GM18507 (cell line): ENCODE measurements around the gene VCAN.
A peak's percentile ranks its signal among the peaks of the same experiment; 100 is the strongest.

Experiments
- DNase-seq: peaks from one replicate; pipeline ENCODE4 v3.0.0; 2011; ENCODE audit warnings: low read depth; ENCODE audit not compliant: insufficient read length; ENCODE audit errors: extremely low spot score
- FAIRE-seq: peaks from 2 replicates; lab custom pipeline; 2011; peaks lifted over from hg19 to GRCh38; lab: Jason Lieb, UNC

VCAN gene

DNA sequence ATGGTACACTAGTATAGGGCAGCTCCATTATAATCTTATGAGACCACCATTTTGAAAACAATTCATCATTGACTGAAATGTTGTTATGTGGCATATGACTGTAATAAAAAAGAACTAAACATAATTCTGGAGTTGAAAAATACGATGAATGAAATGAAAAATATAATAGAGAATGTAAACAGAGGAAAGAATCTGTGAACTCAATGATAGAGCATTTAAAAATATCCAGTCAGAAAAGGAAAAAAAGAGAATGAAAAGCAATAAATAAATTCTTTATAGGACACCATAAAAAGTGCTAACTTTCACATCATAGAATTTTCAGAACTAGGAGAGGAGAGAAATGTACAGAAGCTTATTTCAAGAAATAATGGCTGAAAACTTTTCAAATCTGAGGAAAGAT, 17.6 kb upstream of the VCAN start:
- DNase-seq: no peak
- FAIRE-seq: no peak

DNA sequence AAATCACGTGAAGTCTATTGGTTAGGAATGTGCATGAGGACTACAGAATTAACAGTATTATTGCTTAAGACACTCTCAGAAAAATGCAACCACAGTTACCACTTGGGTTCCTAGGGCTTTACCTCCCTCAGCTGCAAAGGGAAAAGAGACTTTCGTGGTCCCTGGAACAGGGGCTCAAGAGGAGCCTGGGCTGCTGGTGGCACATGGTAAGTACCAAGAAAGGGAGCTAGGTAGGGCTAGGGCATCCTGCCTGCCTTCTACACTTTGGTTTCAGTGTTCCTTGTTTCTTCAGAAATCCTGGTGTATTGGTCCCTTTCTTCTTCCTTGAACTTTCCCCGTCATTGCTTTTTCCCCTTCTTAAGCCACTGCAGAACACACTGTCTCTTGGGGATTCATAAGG, 7.3 kb upstream of the VCAN start:
- DNase-seq (no peak), FAIRE-seq (no peak)

DNA sequence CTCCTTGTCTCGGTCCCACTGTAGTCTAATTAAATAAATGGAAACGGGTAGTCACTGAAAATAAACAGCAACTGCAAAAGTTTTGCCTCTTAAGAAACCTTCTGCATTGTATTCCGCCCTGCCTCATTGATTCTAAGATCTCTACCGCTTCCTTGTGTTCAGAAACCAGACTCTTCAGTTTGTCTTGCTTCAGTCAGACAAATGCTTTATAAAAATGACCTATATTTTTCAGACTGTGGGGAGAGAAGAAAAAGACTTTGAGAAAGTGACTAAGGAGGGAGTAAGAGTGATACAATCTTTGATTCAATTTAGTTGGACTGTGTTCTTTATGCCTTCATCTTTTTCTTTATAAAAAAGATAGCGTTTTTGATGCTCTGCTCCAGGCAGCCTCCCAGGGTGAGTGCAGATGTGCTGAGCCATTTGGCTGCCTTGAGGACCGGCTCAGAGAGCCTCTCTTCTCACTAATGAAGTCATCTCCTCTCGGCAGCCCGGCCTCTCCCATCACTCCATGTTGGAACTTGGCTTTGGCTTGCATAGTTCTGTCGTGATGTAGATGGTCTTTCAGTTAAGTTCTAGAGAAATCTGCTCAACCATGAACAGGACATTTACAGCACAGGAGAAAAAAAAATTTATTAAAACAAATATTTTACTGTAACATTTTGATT, 4.0 kb upstream of the VCAN start:
- no peak for FAIRE-seq

DNA sequence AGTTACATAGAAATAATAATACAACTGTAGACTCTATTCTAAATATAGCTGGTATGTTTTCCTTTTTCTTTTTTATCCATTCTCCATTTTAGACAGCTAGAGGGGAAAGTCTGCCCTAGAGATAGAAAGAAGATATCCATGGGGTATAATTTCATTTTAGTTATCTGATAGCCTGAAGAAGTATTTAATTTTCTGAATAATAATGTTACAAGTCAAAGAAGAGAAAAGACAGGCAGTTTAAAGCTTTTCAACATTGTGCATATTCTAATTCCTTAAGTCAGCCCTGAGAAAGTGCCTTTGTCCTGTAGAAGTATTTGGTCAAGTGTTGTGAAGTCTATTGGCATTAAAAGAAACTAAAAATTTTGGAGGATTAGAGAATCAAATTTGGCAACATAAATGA, 2.5 kb upstream of the VCAN start:
- DNase-seq (no peak), FAIRE-seq (no peak)

More for the DNA sequence above, 4.0 kb upstream of the VCAN start:
- DNase-seq: no peak

DNA sequence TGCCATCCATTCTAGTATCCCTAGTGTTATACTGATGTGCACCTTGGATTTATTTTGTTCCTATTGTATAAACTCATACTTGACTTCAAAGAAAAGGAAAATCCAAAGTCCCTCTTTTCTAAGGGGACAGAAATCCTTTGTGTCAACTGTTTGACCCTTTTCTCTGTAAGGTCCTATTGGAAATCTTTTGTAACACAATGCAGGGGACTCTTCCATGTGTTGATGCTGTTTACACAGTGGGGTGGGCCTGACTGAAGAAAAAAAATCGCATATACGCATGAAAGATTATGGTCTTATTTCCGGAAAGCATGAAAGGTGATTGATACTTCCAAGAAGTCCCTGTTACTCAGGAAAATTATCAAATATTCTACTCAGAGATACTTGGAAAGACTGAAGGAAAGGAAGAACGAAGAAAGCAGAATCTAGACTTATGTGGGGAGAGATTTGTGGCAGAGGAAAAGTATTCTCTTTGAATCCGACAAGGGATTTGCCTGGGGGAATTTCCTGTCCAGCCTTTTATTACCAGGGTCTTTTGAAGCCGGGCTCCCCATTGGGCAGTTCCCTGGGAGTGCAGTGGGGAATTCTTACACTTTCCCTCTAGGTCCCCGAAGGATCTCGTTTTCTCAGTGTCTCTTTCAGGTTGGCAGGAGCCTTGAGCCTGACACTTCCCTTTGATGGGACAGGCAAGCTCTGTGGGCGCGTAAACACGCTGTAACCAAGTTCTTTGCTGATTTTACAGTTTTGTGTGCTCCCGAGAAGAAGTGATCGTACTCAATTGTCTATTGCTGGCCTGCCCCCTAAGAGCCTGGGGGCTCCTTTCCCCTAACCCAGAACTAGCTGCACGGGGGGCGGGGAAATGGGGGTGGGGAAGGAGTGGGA, 779 bp upstream of the VCAN start:
- FAIRE-seq: no peak
- no peak for DNase-seq

DNA sequence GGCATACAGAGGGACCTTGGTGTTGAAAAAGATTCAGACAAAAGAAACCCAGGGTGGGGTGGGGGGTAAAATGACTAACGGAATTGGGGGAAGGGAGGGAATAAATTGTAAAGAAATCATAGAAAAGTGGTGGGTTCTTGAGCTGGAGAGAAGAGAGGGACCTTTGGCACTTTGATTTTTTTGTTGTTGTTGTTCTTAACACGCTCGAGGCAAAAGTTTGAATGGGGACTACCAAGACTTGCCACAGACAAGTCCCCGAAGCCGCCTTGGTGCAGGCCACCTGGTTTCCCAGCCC, 616 bp downstream of the VCAN start:
- DNase-seq: no peak

DNA sequence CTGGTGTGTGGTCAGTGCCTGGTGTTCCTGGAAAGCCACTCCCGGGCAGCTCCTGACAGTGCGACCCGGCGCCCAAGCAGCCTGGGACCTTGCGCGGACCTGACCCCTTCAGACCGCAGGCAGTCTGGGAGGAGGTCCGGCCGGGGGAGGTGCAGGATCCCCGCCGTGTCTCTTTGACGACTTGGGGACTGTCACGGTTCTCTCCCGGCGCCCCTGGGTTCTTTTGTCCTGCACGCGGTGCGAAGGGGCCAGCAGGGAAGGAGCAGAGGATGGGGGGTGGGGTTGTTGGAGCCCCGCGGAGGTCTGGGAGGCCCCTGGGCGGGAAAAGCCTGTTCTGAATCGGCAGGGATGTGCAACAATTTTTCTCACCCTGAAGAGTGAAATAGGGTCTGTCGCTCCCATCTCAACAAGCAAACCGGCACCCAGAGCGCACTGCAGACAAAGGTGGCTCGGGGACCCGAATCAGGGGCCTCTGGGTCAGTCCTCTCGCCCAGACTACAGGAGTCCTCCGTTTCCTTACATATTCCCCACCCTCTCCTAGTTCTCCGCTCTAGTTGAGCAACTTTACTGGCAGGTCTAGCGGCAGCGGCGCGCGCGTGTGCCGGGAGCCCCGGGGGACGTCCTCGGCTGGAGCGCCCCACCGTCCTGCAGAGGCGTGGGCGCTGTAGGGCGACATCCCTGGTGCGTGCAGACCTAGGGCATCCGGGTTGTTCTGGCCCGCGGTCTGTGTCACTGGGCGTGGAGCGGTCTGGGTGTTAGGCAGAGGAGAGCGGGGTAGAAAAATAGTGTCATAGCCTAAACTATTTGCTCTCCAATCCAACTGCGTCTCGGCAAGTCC, 1.2 kb downstream of the VCAN start:
- DNase-seq (no peak), FAIRE-seq (peak; percentile 42)

More for the DNA sequence above, 616 bp downstream of the VCAN start:
- no peak for FAIRE-seq

DNA sequence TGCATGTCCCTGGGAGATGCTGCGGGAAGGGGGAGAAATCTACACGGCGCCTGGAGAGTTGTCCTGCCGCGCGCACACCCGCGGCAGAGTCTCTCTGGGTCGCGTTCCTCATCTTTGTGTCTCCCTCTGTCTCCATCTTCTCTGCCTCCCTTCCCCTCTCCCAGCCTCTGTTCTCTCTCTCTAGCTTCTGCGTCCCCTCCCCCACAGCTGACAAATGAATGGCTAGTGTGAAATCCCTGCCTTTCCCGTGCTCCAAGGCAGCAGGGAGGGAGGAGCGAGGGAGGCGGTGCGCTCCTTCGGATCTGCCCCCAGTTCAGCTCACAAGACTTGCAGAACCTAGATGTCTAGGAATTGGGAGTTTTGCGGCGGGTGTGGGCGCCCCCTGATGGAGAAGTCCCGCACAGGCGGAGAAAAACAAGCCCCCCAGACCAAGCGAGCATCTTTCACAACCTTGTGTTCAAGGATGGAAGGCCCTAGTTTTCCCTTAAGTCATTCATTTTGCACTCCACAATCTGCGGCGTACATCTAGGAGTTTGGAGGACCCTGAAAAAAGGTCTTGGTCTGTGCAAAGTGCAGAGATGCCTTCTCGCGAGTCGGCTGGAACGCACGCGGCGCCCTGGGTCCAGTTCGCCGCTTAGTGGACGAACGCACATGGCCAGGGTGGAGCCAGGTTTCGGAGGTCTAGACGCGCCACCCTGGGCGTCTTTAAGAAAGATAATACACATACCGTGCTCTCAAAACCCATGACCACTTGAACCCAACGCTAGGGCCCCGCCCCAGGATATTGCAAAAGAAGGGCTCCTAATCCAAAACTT, 2.0 kb downstream of the VCAN start:
- peak; percentile 76 for FAIRE-seq

DNA sequence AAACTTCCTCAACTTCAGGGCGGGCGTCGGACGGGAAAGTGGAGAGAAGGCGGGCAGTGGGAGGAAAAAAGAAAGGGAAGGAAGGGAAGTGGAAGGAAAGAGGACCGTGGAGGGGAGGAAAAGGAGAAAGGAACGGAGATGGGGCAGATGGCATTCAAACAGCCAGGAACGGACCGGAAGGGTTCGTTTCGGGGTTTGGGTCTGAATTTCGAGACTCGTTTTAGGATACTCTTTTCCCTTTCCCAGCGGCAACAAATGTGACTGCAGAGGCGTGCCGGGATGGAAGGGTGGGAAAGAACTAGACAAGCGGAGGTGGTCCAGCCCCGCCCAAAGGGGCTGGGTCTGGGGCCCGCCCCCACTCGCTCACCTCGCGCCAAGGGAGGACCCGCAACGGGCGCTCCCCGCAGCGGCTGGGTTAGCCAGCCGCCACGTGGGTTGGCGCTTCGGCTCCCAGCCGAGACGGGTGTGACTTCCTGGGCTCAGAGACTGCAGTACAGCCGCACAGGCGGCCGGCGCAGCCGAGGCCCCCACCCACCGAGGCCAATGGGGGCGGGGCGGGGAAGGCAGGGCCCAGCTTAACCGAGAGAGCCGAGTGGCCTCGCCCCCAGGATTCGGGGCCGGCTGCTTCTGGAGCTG, 2.7 kb downstream of the VCAN start:
- FAIRE-seq (peak; percentile 42), DNase-seq (no peak)

More for the DNA sequence above, 2.0 kb downstream of the VCAN start:
- peak; percentile 60 for DNase-seq

DNA sequence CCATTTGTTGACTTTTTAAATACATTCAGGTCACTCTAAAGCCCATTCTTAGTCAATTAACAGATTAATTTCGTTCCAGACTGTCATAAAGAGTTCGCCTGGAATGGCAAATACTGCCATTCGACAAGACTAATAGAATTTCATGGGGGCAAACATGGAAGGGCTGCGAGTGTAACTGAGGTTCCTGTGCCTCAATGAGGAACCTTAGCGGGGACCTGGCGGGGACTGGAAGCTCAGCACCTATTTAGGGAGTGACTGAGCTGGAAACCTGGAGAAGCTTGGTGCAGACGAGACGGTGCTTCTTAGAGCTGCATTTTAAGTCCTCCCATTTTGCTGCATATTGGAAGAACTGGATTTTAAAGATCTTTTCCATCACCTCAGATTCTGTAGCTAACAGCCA, 3.4 kb downstream of the VCAN start:
- FAIRE-seq (no peak), DNase-seq (no peak)

DNA sequence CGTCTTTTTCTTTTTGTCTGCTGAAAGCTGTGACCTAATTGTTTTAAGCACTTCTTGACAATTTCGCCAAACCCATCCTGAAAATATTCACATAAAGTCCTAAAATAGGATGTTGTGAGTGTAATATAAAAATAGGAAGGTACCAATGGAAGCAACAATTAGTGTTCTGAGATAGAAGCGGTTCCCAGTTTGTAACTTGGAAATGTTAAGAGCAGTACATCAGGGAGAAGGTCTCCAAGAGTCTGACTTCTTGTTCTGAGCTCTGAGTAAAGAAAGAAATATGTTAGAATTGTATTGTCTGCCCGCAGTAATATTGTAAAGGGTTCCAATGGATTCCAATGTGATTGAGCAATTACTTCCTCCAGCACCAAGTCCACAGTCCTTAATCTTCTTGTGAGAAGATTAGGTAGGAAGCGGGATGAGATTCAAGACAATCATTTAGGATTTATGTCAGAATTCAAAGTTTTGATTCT, 3.9 kb downstream of the VCAN start:
- FAIRE-seq: no peak
- no peak for DNase-seq

DNA sequence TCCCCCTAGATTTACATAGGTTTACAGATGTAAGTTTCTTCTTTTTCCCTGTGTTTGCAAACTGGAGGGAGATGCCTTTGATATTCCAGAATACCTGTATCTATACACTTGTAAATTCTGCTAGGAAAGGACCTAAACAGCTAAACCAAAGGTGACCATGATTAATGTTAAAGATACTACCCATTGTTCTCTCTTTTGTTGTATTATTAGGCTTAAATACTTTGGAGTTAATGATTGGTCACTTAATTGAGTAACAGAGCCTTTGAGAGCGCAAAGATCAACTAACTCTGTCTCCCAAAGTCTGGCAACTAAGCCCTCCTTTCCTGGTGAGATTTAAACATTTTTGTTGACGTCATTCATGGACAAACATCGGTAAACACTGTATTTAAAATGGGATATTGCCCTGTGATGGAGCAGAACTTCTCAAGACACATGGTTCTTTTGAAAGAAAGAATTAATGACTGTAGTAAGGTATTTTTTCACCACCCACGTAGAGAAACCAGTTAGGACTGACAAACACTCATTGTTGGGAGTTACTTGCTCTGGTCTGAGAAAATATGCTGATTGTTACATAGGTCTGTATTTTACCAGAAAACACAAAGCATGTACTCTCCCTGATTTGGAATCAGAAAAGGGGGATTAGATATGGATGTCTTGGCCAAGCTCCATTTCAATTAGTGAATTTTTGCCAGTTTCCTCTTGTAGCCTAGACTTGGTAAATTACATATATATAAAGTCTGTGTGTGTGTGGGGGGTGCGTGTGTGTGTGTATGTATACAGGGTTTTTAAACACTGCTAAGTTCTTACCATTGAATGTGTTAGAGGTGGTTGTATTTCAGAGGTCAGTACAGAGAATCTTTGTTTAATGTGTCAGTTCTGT, 4.6 kb downstream of the VCAN start:
- FAIRE-seq (no peak), DNase-seq (no peak)

DNA sequence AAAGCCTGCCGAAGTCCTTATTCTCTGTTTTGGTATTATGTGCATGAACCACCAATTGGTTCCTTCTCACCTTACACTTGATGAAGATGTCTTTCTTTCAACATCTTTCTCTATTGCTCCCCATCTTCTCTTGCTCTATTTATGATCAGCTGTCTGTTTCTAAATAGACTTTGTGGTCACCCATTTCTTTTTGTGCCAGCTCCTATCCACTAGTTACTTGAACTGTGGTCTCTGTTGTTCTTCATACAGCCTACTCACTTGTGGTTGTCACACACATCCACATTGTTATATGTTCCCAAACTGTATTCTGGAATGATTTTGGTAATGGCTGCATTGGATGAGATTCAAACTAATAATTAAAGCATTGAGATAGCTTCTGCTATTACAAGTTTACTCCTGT, 11.4 kb downstream of the VCAN start:
- DNase-seq: no peak
- no peak for FAIRE-seq

DNA sequence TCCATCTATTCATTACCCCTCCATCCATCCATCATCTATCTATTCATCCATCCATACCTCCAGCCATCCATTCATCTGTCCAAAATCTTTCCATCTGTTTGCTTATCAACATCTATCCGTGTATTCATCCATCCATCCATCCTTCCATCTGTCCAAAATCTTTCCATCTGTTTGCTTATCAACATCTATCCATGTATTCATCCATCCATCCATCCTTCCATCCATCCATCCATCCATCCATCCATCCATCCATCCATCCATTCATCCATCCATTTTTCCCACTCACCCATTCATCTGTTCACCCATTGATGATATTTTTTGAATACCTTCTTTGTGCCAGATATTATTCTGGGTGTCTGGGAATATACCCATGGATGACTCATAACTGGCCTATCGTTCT, 12.8 kb downstream of the VCAN start:
- no peak for DNase-seq
- FAIRE-seq: no peak

DNA sequence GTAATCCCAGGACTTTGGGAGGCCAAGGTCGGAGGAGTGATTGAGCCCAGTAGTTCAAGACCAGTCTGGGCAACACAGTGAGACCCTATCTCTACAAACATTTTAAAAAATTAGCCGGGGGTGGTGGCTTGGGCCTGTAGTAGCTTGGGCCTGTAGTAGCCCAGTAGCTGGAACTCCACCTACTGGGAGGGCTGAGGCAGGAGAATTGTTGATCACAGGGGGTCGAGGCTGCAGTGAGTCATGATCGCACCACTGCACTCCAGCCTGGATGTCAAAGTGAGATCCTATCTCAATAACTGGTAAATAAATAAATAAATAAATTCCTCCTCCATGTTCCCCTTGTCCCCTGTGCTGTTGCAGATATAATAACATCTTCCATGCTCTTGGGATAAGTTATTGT, 14.3 kb downstream of the VCAN start:
- FAIRE-seq (no peak), DNase-seq (no peak)

DNA sequence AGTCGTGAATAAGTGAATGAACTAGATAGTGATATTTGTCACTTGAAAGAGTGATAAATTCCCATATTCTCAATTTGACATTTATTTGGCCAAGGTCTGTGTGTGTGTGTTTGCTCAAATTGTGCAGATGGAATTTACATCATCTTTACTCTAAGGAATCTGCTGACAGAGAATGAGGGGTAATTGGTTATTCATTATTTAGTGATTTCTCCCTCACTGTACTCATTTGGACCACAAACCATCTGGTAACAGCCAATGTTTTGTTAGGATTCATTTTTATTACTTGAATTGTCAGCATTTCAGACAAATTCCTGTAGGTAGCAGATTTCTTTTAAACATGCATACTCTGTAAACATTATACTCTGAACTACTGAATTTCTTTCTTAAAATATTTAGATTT, 15.6 kb downstream of the VCAN start:
- FAIRE-seq (no peak), DNase-seq (no peak)

DNA sequence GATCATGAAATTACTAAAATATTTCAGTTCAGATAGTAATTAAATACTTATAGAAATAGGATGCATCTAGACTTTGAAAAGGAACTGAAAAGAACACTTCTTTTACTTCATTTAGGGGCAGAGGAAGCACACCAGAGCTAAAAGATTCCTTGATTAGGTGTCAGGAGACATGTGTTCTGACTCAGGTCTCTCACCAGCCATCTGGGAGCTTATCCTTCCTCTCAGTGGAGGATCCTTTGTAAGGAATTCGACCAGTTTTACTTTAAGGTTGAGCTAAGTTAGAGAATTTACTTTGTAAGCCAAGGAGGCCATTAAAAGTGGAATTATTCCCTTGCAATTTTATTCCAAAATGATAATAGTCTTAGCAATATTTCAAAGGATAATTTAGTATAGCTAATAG, 16.7 kb downstream of the VCAN start:
- DNase-seq: no peak
- FAIRE-seq: no peak

DNA sequence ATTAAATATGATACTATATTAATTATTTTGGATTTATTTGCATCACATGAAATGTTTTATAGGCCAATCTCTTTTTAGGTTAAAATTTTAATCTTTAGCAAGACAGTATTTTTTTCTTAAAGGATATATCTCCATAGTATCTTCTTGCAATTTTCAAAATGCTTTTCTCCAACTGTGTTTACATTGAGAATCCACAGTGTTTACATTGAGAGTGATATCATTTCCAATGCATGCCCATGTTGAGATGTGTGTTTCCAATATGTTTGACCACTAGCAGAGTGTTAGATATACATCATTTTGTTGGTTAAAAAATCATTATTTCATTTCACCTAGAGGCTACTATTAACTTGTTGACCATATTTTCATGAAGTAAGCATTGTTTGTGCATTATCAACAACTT, 17.3 kb downstream of the VCAN start:
- DNase-seq (no peak), FAIRE-seq (no peak)
